Osteoblast (primary cell): ENCODE data around the gene MRPL57. TPM values are rescaled to one million over a fixed set of nuclear protein-coding genes. Genes with fewer than 3 reads are reported as not detected.
"Not testable (repeated sequence)": the region's sequence is repeated elsewhere in the genome, so short reads cannot be mapped to it uniquely, and the experiment has no call there.

Source experiments
- DNase-seq: peaks from one replicate; pipeline ENCODE4 v3.0.0; 2011; ENCODE audit warnings: low spot score, mixed read lengths; ENCODE audit not compliant: insufficient read length; ENCODE audit errors: missing footprints
- H2AFZ ChIP-seq: 2 replicates; pipeline ENCODE4 v1.6.0; 2011; ENCODE audit warnings: mild to moderate bottlenecking, low read length
- H3K27ac ChIP-seq: 2 replicates; pipeline ENCODE4 v1.5.1; 2011; ENCODE audit warnings: mild to moderate bottlenecking, low read depth, low read length, moderate library complexity
- H3K27me3 ChIP-seq: 2 replicates; pipeline ENCODE4 v1.6.0; 2012; ENCODE audit warnings: mild to moderate bottlenecking, control low read depth, inconsistent platforms, low read length, moderate library complexity; ENCODE audit not compliant: insufficient read depth
- H3K36me3 ChIP-seq: 2 replicates; pipeline ENCODE4 v1.5.1; 2011; ENCODE audit warnings: mild to moderate bottlenecking, low read length, control low read depth, moderate library complexity; ENCODE audit not compliant: insufficient read depth
- H3K4me1 ChIP-seq: 2 replicates; pipeline ENCODE4 v1.5.1; 2011; ENCODE audit warnings: mild to moderate bottlenecking, low read length, control low read depth, moderate library complexity; ENCODE audit not compliant: insufficient read depth
- H3K4me2 ChIP-seq: 2 replicates; pipeline ENCODE4 v1.6.0; 2011; ENCODE audit warnings: mild to moderate bottlenecking, low read length; ENCODE audit not compliant: insufficient read depth
- H3K4me3 ChIP-seq: fragments of 200-600 bp; sonication (generic); 3 replicates; pipeline ENCODE4 v1.5.1; 2012; ENCODE audit warnings: mild to moderate bottlenecking, low read length, inconsistent platforms; ENCODE audit not compliant: insufficient read depth
- H3K79me2 ChIP-seq: 2 replicates; pipeline ENCODE4 v1.6.0; 2012; ENCODE audit warnings: mild to moderate bottlenecking, low read length, control low read depth, inconsistent platforms; ENCODE audit not compliant: insufficient read depth
- H3K9me3 ChIP-seq: 2 replicates; pipeline ENCODE4 v1.5.1; 2011; ENCODE audit warnings: low read depth, low read length, control low read depth
- H4K20me1 ChIP-seq: 2 replicates; pipeline ENCODE4 v1.6.0; 2012; ENCODE audit warnings: mild to moderate bottlenecking, low read length, control low read depth; ENCODE audit not compliant: insufficient read depth
- total RNA-seq: library from RNA; depleted of rRNA; stranded (reverse); fragments of >200 nt; gene quantifications from 2 replicates; pipeline ENCODE4 v1.2.3, GENCODE V29; 2012
- TF ChIP-seq, protein P1 (sequence below): IDR thresholded peaks from 2 replicates; pipeline ENCODE4 v1.5.1; 2011; ENCODE audit warnings: mild to moderate bottlenecking, low read depth, low read length, moderate library complexity; ENCODE audit errors: extremely low read depth

Gene MRPL57
- total RNA-seq, 1 donor = 13.4 TPM

DNA sequence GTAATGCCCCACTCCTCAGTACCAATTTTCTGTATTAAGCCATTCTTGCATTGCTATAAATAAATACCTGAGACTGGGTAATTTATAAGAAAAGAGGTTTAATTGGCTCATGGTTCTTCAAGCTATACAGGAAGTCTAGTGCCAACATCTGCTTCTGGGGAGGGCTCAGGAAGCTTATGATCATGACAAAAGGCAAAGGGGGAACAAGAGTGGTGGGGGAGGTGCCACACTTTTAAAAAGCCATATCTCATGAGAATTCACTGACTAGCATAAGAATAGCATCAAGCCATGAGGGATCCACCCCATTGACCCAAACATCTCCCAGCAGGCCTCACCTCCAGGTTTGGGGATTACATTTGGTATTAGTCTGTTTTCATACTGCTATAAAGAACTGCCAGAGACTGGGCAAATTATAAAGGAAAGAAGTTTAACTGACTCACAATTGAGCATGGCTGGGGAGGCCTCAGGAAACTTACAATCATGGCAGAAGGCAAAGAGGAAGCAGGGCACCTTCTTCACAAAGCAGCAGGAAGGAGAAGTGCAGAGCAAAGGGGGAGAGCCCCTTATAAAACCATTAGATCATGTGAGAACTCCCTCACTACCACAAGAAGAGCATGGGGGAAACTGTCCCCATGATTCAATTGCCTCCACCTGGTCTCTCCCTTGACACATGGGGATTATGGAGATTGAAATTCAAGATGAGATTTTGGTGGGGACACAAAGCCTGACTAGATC is 25.2 kb downstream of the MRPL57 start:
- H4K20me1 ChIP-seq, H2AFZ ChIP-seq, H3K27ac ChIP-seq, H3K36me3 ChIP-seq, H3K4me1 ChIP-seq, H3K79me2 ChIP-seq, DNase-seq, H3K27me3 ChIP-seq, H3K4me3 ChIP-seq, H3K4me2 ChIP-seq, H3K9me3 ChIP-seq: not testable (repeated sequence)

DNA sequence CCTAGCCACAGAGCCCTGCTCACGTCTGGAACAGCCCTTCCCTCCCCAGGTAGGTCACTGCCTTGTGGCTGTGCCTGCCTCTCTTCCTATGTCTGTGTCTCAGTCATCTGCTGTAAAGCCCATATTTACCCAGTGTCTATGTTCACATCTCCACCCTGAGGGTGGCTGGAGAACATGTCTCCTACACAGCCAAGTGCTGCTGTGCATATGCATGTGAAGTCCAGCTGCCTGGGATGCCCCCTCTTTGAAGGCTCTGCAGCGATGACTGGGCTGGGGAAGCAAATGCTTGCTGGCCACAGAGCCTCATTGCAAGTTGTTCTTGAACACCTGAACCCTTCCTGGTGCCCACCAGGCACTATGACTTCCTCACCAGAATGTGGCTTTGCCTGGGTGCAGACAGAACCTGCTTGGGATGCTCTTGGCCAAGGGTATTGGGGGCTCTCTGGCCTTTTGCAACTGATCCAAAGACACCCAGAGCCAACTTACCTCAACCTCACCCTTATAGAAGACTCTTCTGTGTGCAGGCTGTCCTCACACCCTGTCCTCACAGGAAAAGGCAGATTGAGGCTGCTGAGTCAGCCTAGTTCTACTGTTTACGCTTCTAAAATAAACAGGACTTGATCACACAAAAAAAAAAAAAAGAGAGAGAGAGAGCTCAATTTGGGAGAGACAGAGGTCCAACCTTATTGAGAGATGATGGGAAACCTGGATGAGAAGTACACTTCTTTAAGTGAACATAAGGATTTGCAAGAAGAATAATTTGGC is 26.5 kb downstream of the MRPL57 start:
- TF ChIP-seq, protein P1, sequence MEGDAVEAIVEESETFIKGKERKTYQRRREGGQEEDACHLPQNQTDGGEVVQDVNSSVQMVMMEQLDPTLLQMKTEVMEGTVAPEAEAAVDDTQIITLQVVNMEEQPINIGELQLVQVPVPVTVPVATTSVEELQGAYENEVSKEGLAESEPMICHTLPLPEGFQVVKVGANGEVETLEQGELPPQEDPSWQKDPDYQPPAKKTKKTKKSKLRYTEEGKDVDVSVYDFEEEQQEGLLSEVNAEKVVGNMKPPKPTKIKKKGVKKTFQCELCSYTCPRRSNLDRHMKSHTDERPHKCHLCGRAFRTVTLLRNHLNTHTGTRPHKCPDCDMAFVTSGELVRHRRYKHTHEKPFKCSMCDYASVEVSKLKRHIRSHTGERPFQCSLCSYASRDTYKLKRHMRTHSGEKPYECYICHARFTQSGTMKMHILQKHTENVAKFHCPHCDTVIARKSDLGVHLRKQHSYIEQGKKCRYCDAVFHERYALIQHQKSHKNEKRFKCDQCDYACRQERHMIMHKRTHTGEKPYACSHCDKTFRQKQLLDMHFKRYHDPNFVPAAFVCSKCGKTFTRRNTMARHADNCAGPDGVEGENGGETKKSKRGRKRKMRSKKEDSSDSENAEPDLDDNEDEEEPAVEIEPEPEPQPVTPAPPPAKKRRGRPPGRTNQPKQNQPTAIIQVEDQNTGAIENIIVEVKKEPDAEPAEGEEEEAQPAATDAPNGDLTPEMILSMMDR = no peak
- no peaks in the 10 kb centered on the region for H3K27me3 ChIP-seq
- H4K20me1 ChIP-seq = no peaks in the 10 kb centered on the region
- H2AFZ ChIP-seq = no peak overlapping the region
- no peaks in the 10 kb centered on the region for H3K4me1 ChIP-seq
- no peak for DNase-seq
- H3K4me2 ChIP-seq = no peak overlapping the region
- H3K4me3 ChIP-seq = no peak overlapping the region
- no peaks in the 10 kb centered on the region for H3K9me3 ChIP-seq
- no peaks in the 10 kb centered on the region for H3K36me3 ChIP-seq
- no peak overlapping the region for H3K27ac ChIP-seq
- H3K79me2 ChIP-seq = no peaks in the 10 kb centered on the region

DNA sequence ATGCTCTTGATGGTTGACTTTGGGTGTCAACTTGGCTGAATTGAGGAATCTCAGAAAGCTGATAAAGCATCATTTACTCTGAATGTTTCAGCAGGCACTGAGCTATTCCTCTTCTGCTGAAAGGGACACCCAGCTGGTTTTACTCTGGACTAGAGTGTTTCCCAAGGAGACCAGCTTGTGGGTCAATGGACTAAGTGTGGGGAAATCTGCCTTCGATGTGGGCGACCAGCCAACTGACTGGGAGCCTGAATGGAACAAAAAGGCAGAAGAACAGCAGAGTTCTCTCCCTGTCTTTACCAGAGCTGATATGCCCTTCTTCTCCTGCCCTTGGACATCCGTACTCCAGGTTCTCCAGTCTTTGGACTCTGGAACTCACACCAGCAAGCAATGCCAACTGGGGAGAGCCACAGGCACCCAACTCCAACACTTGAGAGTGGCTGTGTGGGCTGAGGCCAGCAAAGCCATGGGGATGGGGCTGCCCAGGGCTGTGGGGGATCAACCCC is 32.2 kb downstream of the MRPL57 start:
- H3K27ac ChIP-seq = no peak overlapping the region
- H2AFZ ChIP-seq = no peak overlapping the region
- no peak for DNase-seq
- H3K27me3 ChIP-seq = no peaks in the 10 kb centered on the region
- H3K4me2 ChIP-seq = no peak overlapping the region
- H3K79me2 ChIP-seq = no peaks in the 10 kb centered on the region
- H3K36me3 ChIP-seq = no peaks in the 10 kb centered on the region
- H3K9me3 ChIP-seq = no peaks in the 10 kb centered on the region
- no peak overlapping the region for H3K4me3 ChIP-seq
- no peaks in the 10 kb centered on the region for H4K20me1 ChIP-seq
- TF ChIP-seq, protein P1 = no peak
- H3K4me1 ChIP-seq = no peaks in the 10 kb centered on the region

DNA sequence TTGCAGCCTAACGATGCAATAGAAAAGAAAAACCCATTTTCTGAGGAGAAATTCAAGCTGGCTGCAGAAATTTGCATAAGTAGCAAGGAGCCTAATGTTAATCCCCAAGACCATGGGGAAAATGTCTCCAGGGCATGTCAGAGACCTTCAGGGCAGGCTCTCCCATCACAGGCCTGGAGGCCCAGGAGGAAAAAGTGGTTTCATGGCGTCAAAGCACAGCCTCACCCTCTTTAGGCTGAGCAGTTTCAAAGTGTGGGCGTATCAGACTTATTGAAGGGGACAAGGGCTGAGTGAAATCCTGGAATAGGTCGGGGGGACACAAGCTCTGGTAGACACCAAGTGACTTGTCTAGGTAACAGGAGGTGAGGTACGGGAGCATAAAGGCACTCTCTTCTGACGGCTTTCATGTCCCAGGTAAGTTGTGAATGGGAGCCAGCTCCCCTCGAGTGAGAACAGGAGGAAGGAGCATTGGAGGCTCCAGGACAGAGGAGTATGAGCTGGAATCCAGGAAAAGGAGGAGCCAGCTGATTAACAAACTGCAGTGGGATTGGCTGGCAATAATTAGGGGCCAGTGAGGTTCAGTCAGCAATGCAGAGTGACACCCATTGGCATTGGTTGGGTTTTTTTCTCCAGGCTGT is 35.8 kb downstream of the MRPL57 start:
- TF ChIP-seq, protein P1 = no peak
- Histone ChIP-seq H3K79me2 (no peaks in the 10 kb centered on the region), H3K27ac (no peak overlapping the region), H3K27me3 (no peaks in the 10 kb centered on the region), H3K4me1 (peaks cover 4% of the 10 kb centered on the region), H3K36me3 (no peaks in the 10 kb centered on the region), H3K9me3 (no peaks in the 10 kb centered on the region), H2AFZ (no peak overlapping the region), H4K20me1 (no peaks in the 10 kb centered on the region), H3K4me2 (no peak overlapping the region), H3K4me3 (no peak overlapping the region)
- DNase-seq = no peak

GRCh38 chr13:21215419-21215818 is 39.0 kb downstream of the MRPL57 start:
- not testable (repeated sequence) for H2AFZ ChIP-seq, H3K9me3 ChIP-seq, H3K27ac ChIP-seq, H4K20me1 ChIP-seq, H3K36me3 ChIP-seq, H3K4me1 ChIP-seq, H3K4me3 ChIP-seq, H3K27me3 ChIP-seq, H3K79me2 ChIP-seq, DNase-seq, H3K4me2 ChIP-seq
